Activated CD4-positive, alpha-beta T cell treated with anti-CD3 and anti-CD28 coated beads, Interleukin-2, amount 10 ng/mL, durations not matched to agents 24 days and 14 days (primary cell): ENCODE results near the gene RCHY1. TPM values are rescaled to one million over a fixed set of nuclear protein-coding genes. Genes with fewer than 3 reads are reported as not detected.

Source experiments
- DNase-seq: peaks from one replicate; pipeline ENCODE4 v3.0.0; 2022
- H3K27ac Mint-ChIP-seq: one replicate; pipeline ENCODE4 v1.8.0; 2022; ENCODE audit warnings: mild to moderate bottlenecking, mixed read lengths
- H3K27me3 Mint-ChIP-seq: one replicate; pipeline ENCODE4 v1.8.0; 2022; ENCODE audit warnings: mixed read lengths
- H3K36me3 Mint-ChIP-seq: one replicate; pipeline ENCODE4 v1.8.0; 2022; ENCODE audit warnings: low read depth, mild to moderate bottlenecking, mixed read lengths
- H3K4me1 Mint-ChIP-seq: one replicate; pipeline ENCODE4 v1.8.0; 2021; ENCODE audit warnings: mixed read lengths
- H3K4me3 Mint-ChIP-seq: one replicate; pipeline ENCODE4 v1.8.0; 2022; ENCODE audit warnings: mild to moderate bottlenecking, moderate library complexity, mixed read lengths
- H3K9me3 Mint-ChIP-seq: one replicate; pipeline ENCODE4 v1.8.0; 2021; ENCODE audit warnings: mixed read lengths
- intact Hi-C: fragments of 100-400 bp; cut with micrococcal nuclease; formaldehyde crosslinking; loops from one replicate; pipeline ENCODE4 v1.15.1; 2023
- total RNA-seq: library from RNA; stranded (reverse); gene quantifications from 2 replicates; pipeline ENCODE4 v1.2.3, GENCODE V29; 2022

The RCHY1 gene
- total RNA-seq, 1 donor from 2014 or later = 22.4 TPM

- no peak overlapping the region for H3K4me3 Mint-ChIP-seq
- H3K27ac Mint-ChIP-seq = no peak overlapping the region
- intact Hi-C loops = no loop called here
- DNase-seq = no peak
- peaks cover 1% of the 10 kb centered on the region for H3K36me3 Mint-ChIP-seq
- no peaks in the 10 kb centered on the region for H3K4me1 Mint-ChIP-seq
- peaks cover 4% of the 10 kb centered on the region for H3K9me3 Mint-ChIP-seq
- H3K27me3 Mint-ChIP-seq = peaks cover 7% of the 10 kb centered on the region
Measured at GRCh38 chr4:75432683-75433082, 81.5 kb downstream of the RCHY1 start.

- Mint-ChIP-seq H3K36me3 (no peaks in the 10 kb centered on the region), H3K27ac (no peak overlapping the region), H3K4me3 (no peak overlapping the region), H3K4me1 (no peaks in the 10 kb centered on the region), H3K9me3 (no peaks in the 10 kb centered on the region), H3K27me3 (peaks cover 2% of the 10 kb centered on the region)
- intact Hi-C loops = no loop called here
- no peak for DNase-seq
Measured at GRCh38 chr4:75429208-75429607, 85.0 kb downstream of the RCHY1 start.

Other genes with a start within 250 kb of the RCHY1 start
- 16.3 and 22.7 TPM in 2 replicates for gene THAP6, start 70 bp upstream of the RCHY1 start, total RNA-seq
- 0.43 and 0.47 TPM in 2 replicates for gene ODAPH, start 41.7 kb upstream of the RCHY1 start, total RNA-seq
- 0.36 TPM in 1 of 2 replicates, not detected in the other for gene CDKL2, start 116.1 kb upstream of the RCHY1 start, total RNA-seq
- gene G3BP2, start 159.0 kb upstream of the RCHY1 start, total RNA-seq = 135 and 146 TPM in 2 replicates
- gene USO1, start 210.2 kb upstream of the RCHY1 start, total RNA-seq = 42.8 and 44.0 TPM in 2 replicates